ENCODE results near the gene KIF1B.

DNA sequence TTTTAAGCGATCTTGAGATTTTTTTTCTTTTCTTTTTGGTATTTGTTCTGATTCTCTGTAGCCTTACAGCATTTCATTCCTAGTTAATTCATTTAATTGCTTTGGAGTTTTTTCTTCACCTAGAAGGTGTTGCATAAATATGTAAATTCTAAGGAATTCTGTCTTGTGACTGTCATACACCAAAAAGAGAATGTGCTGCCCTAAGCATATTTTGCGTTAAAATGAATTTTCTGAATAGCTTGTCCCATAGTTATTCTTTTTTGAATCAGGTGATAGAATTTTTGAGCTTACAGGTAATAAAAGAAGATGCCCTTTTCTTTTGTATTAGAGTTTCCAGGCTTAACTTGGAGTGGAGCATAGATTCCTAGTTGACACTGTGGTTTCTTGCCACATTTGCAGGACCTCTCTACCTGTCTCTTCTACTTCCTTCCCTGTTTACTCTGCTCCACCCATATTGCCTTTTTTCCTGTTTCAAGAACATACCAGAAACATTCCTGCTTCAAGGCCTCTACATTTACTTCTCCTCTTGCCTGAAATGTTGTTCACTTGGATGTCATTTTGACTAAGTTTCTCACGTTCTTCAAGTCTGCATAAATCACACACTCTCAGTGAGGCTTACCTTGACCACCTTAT, 53.2 kb downstream of the KIF1B start:
- TF ChIP-seq, protein P1, sequence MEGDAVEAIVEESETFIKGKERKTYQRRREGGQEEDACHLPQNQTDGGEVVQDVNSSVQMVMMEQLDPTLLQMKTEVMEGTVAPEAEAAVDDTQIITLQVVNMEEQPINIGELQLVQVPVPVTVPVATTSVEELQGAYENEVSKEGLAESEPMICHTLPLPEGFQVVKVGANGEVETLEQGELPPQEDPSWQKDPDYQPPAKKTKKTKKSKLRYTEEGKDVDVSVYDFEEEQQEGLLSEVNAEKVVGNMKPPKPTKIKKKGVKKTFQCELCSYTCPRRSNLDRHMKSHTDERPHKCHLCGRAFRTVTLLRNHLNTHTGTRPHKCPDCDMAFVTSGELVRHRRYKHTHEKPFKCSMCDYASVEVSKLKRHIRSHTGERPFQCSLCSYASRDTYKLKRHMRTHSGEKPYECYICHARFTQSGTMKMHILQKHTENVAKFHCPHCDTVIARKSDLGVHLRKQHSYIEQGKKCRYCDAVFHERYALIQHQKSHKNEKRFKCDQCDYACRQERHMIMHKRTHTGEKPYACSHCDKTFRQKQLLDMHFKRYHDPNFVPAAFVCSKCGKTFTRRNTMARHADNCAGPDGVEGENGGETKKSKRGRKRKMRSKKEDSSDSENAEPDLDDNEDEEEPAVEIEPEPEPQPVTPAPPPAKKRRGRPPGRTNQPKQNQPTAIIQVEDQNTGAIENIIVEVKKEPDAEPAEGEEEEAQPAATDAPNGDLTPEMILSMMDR (IDR thresholded peaks at IDR 0.05; ENCODE audit: low read depth, low read length, missing input control): no peak
- TF ChIP-seq GABPA (IDR thresholded peaks at IDR 0.05 in 1 of 2, conservative IDR thresholded peaks at IDR 0.05 in 1 of 2) (no peak), TAF1 (conservative IDR thresholded peaks at IDR 0.05) (no peak)

All from liver (tissue), 3 donors.